Melanocyte of skin (primary cell): ENCODE measurements around the gene QRFP. TPM values are rescaled to one million over a fixed set of nuclear protein-coding genes. Genes with fewer than 3 reads are reported as not detected.

Source experiments
- total RNA-seq, 2 donors: library from RNA; depleted of rRNA; stranded (reverse); fragments of >200 nt; gene quantifications; 2 replicates each; pipeline ENCODE4 v1.2.3, GENCODE V29; 2012

Gene QRFP, protein sequence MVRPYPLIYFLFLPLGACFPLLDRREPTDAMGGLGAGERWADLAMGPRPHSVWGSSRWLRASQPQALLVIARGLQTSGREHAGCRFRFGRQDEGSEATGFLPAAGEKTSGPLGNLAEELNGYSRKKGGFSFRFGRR
- total RNA-seq: not detected

DNA sequence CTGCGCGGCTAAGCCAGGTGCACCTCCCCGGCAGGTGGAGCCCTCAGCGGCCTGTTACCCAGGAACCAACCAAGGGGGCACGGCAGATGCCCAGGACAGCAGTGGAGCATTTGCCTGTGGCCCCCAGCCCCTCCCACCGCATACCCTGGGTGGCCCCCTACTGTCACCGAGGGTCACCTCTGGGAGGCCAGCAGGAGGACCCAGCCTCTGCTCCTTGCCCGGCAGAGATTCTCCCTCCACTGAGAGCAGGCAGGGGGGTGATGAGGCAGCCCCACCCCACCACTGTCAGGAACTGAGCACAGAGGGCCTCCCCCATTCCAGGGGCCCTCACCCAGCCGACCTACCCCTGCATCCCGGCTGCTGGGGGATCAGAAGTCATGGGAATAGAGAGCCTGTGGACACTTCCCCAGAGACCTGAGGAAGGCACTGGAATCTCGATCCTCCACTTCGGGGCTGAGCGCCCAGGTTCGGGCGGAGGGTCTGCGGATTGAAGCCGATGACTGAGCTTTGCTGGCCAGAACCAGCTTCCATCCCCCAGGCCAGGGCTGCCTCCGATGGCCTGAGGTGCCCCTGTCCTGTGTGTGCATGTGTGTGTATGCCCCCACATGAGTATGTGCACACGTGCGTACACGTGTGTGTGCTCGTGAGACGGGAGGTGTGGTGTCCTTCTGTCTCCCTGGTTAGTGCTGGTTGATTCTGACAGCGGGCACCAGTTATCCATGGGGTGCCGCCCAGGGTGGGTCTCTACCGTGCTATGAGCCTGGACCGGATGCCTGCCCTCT, at the start of gene QRFP:
Gene QRFP (minus strand): TSS at position 580 of the 782 bp plus-strand sequence. CDS start 2,974 bp downstream, outside the sequence.

DNA sequence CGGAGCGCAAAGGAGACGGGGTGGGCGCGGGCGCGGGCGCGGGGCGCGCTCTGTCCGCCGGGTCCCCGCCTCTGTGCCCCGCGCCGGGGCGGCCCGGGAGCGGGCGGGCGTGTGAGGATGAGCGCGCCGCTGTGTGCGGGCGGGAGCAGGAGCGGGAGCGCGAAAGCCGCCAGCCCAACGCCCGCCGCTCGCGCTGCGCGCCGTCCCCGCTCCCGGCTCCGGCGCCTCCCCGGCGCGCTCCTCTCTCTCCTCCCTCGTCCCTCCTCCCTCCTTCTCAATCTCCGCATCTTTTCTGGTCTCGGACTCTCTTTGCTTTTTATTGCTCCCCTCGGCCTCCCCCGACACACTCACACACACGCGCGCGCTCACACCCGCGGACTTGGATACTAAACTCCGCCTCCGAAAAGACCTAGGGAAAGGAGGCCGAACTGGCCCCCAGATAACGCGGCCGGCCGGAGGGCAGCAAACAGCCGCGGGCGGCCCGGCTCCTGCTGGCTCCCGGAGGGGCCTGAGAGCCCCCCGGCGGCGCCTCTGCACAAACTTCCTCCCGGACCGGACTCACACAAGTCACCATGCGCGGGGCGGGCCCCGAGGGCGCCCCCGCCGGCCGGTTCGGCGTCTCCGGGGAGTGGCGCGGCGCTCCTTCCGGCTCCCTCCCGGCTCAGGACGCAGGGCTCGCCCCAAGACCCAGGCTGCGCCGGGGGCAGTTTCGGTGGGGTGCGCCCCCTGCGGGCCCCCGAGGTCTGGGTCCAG, 42.2 kb upstream of the QRFP start, which contains the start of gene FIBCD1:
Gene FIBCD1 (minus strand): TSS at position 596 of the 753 bp plus-strand sequence. CDS start 640 bp downstream, outside the sequence.

Other genes starting within 250 kb of the QRFP start
- gene PRDM12, start 232.2 kb downstream of the QRFP start, total RNA-seq: not detected
- 10 to 100 TPM; 22.4 to 54.6 TPM for gene EXOSC2, start 203.0 kb downstream of the QRFP start, total RNA-seq
- gene ABL1, start 61.6 kb downstream of the QRFP start, total RNA-seq: 10 to 100 TPM; 52.3 to 71.2 TPM
- gene FIBCD1, start 42.4 kb upstream of the QRFP start, total RNA-seq: under 1 TPM; under 0.01 to 0.67 TPM
- gene LAMC3, start 112.4 kb upstream of the QRFP start, total RNA-seq: under 1 TPM; 0.33 to 0.69 TPM
- gene AIF1L, start 199.7 kb upstream of the QRFP start, total RNA-seq: 10 to 100 TPM; 39.6 to 62.6 TPM
- gene NUP214, start 228.8 kb upstream of the QRFP start, total RNA-seq: 10 to 100 TPM; 19.6 to 21.6 TPM